Activated CD8-positive, alpha-beta memory T cell treated with anti-CD3 and anti-CD28 coated beads, Interleukin-2, amount 50 U/mL, for 24 hours (primary cell): Measurements from ENCODE around the gene TPSG1.
"Not testable (repeated sequence)": the region's sequence is repeated elsewhere in the genome, so short reads cannot be mapped to it uniquely, and the experiment has no call there.

Experiments
- DNase-seq: peaks from one replicate; pipeline ENCODE4 v3.0.0-alpha.2; 2020; ENCODE audit errors: extremely low read depth

TPSG1 gene

DNA sequence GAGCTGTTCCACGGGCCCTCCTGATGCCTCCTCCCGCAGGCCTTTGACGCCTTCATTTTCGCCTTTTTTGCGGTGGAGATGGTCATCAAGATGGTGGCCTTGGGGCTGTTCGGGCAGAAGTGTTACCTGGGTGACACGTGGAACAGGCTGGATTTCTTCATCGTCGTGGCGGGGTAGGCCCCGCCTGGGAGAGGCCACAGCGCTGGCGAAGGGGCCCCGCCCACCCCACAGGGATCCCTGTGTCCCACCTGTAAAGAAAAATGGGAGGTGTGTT is 29.7 kb downstream of the TPSG1 start:
- no peak for DNase-seq

- DNase-seq: no peak
These were observed 30.2 kb downstream of the TPSG1 start for GRCh38 chr16:1194665-1195392.

DNA sequence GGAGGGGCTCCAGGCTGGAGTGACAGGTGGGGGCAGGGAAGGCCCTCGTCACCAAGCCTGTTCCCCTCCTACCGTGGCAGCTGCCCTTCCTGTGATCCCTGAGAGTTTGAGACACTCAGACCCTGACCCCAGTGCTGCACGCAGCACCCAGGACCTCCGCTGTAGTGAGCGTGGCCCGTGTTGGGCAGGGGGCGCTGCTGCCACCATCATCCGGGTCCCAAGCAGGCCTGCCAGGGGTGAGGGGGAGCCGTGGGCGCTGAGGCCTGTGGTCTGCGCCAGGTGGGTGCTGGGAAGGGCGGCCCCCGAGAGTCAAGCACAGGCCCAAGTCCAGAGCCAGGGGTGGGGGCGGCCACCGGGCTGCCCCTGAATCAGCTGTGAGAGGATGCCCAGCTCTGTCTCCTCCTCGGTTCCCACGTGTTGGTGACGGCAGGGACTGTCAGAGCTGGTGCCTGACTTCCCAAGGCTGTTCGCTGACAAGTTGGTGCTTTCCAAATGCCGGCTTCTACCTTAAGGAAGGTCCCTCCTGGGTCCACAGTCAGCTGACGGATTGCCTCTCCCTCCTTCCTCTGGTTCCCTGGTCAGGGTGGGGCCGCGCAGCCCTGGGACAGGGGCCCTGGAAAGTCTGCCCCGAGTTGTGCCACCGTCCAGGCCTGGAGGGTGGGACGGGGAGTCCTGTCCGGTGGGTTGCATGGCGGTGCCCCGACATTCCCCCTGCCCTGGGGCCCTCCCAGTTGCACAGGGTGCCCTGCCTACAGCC is 31.1 kb downstream of the TPSG1 start:
- DNase-seq: no peak

DNA sequence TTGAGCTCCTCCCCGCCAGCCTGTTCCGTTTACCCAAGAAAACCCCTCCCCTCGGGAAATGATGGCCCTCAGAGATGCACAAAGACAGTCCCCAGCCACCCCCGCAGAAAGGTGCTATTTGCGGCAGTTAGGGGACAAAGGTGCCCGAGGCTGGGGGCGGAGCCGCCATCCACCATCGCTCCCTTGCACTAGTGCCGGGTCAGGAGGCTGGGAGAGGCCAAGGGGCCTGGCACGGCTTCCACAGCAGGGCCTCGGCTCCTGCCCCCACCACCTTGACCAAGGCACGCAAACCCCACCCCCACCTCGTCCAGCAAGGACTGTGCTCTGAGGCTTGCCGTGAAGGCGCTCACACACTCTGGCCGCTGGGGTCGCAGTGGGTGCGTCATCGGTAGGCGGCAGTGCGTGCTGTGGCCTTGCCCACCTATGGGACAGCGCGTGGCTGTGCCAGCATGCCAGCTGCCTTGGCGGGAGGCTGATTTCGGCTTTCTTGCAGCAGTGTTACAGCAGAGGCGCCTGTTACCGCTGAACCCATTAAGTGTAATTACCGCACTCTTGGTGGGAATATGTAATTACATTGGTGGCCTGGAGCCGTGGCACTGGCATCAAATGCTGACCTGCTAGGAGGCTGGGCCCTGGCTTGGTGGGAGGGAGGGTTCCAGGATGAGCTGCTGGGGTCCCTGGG is 31.8 kb downstream of the TPSG1 start:
- DNase-seq: no peak

DNA sequence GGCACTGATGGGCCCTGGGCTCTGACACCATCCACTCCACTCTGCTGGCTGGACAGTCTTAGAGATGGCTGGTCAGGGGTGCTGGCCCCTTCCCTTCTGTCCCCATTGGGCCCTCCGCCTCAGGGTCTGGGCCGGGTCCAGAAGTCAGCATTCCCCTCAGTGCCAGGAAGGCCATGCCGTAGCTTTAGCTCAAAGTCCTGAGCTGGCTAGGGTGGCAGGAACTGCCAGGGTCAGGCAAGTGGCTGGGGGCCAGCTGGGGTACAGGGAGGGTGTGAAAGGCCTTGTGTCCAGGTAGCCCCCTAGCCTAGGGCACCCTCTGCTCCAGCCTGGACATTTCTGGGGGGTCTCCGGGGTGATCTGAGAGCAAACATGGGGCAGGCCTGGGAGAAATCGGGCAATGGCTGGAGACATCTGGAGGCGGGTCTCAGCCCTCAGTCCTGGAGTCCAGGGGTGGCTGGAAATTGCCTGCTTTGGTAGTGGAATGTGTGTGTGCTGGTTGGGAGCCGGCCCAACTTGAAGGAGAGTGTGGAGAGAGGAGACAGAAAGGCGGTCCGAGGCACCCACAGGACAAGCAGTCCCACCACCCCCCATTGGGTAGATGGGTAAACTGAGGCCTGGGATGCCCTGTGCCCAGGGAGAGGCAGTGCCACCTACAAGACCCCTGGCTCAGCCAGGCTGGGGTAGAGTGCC is 32.5 kb downstream of the TPSG1 start:
- DNase-seq: no peak

DNA sequence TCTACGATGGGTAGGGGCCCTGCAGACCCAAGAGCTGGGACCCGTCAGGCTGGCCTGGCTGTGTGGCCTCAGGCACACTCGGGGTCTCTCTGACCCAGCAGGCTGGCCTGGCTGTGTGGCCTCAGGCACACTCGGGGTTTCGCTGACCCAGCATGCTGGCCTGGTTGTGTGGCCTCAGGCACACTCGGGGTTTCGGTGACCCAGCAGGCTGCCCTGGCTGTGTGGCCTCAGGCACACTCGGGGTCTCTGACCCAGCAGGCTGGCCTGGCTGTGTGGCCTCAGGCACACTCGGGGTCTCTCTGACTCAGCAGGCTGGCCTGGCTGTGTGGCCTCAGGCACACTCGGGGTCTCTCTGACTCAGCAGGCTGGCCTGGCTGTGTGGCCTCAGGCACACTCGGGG is 34.3 kb downstream of the TPSG1 start:
- not testable (repeated sequence) for DNase-seq

DNA sequence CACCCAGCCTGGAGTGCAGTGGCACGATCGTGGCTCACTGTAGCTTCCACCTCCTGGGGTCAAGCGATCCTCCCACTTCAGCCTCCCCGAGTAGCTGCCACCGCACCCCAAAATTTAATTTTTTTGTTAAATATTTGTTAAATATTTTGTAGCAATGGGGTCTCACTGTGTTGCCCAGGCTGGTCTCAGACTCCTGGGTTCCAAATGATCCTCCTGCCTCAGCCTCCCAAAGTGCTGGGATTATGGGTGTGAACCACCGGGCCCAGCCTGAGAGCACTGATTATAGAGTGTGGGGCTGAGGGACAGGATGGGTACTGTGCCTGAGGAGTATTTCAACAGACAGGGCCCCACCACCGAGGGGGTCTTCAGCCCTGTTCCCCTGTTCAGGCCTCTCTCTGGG is 35.6 kb downstream of the TPSG1 start:
- no peak for DNase-seq

DNA sequence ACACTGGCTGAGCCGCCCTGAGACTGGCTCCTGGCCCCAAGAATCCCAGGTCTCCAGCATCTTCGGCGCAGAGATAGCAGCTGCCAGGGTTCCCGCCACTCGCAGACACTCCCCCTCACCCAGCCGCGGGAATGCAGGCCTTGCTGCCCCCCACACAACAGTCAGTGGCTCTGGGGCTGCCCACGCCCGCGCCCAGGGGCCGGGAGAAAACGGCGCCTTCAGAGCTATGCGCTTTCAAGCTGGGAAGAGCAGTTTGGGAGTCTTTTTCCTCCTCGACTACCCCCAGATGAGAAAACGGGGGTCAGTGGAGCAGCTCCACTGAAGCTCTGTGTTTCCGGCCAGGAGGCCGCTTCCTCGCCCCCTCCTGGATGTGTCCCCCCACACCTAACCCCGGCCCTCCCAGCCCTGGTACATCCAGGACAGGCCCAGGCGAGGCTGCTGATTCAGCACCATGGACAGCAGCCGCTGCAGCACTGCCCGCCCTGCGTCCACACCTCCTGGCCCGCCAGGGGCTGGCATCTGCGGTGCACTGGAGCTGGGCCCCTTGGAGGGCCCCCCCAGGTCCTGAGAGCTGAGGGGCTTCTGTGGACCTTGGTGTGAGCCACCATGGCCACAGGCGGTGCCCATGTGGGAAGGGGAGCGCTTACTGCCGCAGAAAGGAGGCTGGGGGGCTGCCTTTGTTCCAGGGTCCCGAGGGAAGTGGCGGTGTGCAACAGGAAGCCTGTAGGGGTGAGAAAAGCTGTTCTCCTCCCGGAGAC is 36.5 kb downstream of the TPSG1 start:
- no peak for DNase-seq

DNA sequence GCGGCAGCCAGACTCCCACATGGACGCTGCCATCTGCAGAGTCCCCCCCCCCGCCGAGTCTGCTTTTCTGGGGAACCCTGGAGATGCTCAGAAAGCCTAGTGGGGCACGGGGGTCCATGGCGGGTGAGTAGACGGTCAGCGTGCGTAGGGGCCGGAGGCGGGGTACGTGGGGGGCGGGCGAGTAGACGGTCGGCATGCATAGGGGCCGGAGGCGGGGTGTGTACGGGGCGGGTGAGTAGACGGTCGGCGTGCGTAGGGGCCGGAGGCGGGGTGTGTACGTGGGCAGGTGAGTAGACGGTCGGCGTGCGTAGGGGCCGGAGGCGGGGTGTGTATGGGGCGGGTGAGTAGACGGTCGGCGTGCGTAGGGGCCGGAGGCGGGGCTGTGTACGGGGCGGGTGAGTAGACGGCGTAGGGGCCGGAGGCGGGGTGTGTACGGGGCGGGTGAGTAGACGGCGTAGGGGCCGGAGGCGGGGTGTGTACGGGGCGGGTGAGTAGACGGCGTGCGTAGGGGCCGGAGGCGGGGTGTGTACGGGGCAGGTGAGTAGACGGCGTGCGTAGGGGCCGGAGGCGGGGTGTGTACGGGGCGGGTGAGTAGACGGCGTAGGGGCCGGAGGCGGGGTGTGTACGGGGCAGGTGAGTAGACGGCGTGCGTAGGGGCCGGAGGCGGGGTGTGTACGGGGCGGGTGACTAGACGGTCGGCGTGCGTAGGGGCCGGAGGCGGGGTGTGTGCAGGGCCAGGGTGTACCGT is 39.4 kb downstream of the TPSG1 start:
- not testable (repeated sequence) for DNase-seq

- no peak for DNase-seq
These were observed 40.1 kb downstream of the TPSG1 start for GRCh38 chr16:1184980-1185379.

- DNase-seq: no peak
These were observed 40.8 kb downstream of the TPSG1 start for GRCh38 chr16:1184156-1184868.

DNA sequence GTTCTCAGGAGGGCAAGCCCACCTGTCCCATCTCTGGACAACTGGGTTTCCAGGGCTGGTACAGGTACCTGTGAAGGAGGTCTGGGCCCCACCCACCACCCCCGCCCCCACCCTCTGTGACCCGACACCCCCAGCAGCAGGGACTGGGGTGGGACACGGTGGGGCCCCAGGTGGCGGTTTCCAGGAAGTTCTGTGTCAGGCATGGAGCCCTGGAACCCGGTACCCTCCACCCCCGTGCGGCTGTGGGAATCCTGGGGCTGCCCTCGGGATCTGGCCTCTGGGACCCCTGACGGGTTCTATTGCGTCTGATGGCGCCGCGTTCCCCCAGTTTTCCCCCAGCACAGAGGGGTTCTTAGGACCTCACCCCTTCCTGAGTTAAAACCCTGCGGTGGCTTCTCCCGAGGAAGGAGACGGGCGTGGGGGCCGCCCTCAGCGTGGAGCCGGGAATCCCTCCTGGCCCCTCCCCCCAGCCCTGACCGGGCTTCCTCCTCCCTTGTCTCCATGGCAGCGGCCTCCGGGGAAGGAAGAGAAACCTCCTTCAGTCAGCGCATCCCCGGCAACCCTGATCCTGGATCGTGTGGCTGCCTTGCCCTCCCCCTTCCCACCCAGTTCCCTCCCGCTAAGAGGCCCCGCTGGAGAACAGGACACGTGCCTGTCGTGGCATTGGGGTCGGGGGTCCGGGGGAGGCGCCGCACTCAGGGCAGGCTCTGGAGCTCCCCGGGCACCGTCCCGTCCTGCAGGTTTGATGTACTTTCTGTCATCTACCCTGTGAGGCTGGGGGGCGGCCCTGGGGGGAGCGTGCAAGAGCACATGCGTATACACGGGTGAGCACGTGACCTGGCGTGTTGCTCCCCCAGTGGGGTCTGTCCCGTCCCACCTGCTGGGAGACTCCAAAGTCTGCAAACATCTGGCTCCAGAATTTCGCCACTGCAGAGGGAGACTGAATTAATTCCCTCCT is 41.8 kb downstream of the TPSG1 start:
- no peak for DNase-seq

DNA sequence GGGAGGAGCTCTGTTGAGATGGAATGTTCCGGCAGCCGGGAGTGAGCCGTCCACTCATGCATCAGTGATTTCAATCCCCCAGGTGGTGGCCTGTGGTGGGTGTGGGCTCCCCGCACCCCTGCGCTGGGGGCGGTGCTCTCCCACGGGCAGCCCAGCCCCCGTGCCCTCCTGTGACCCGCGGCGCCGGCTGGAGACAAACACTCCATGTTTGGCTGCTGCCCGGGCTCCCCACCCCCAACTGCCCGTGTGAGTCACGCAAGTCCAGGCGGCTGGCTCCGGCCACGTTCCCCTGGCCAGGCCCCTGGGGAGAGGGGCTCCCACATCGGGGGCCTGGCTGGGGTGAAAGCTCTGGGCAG is 42.8 kb downstream of the TPSG1 start:
- no peak for DNase-seq

DNA sequence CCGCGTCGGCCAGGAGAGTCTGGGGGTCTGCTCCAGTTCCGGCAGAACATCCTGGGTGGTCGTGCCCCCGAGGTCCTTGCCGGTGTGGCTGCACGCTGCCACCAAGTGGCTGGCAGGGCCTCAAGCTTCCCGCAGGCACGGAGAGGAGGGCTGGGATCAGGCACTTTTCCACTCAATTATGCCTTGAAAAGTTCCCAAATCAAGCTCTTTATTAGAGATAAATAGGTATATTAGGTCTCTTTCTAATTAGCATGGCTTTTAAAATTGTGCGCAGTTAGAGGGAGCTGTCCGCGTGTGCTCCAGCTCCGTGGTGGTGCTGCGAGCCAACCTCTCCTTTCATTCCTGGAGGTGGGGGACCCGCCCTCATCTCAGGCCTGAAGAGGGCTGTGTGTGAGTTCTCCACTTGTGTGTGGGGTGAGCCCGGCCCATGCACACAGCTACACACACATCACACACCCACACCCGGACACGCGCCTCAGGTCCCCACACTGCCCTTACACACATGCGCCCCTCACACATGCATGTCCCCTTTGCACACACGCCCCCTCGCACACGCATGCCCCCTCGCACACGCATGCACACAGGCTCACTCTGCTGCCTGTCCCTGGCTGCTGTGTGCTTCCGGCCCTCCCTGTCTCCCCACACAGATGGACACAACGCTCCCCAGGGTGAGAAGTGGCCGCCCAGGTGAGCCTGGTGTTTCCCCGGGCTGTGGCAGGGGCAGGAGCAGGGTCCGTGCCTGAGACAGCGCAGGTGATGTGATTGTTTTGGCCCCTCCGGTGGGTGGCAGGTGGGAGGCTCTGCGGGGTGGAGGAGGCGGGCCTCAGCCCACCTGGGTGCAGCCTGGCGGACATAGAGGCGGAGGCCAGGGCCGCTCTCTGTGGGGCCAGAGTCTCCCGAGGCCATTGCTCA is 43.4 kb downstream of the TPSG1 start:
- DNase-seq: no peak

GRCh38 chr16:1180549-1181403 is 44.3 kb downstream of the TPSG1 start:
- DNase-seq: no peak

DNA sequence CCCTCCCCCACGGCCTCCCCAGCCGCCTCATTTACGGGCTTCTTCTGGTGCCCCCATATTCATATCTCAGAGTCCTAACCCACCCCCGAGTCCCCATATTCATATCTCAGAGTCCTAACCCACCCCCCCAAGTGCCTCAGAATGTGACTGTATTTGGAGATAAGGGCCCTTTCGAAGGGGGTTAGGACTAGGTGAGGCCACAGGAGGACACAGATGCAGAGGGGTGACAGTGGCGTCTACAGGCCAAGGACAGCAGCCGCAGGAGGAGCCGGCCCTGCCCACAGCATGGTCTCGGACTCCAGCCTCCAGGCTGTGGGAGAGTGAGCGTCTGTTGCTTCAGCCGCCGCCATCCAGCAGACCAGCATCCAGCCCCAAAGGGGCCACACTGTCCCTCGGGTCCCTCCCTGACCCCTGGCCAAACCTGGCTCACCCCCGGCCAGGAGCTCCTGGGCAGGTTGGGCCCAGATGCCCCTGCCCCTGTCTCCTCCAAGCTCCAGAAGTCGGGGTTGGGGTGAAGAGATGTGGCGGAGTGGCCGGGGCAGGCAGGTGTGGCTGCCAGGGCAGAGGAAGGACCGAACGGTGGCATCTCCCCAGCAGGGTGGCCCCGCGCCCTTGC is 46.7 kb downstream of the TPSG1 start:
- DNase-seq: no peak

DNA sequence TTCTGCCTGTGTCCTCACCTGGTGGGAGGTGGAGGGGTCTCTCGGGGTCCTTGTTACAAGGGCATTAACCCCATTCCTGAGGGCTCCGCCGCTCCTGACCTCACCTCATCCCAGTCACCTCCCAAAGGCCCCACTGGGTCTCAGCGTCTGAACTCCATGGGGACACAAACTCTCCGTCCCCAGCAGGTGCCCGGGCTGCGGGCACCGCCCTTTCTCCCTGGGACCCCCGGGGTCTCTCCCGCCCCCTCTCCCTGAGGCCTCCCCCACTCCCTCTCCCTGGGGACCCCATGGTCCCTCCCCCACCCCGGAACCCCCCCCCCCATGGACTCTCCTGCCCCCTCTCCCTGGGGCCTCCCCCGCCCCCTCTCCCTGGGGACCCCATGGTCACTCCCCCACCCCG is 47.3 kb downstream of the TPSG1 start:
- DNase-seq: no peak
